Subcutaneous adipose tissue (tissue), 4 donors: ENCODE results near the gene HIPK3. TPM values are rescaled to one million over a fixed set of nuclear protein-coding genes. Genes with fewer than 3 reads are reported as not detected.

Experiments
- total RNA-seq, 4 donors: library from RNA; depleted of rRNA; stranded (reverse); fragments of >200 nt; gene quantifications; one replicate each; pipeline ENCODE4 v1.1.0, GENCODE V29; 2016
- TF ChIP-seq, protein P1 (sequence below): fragments of 450-650 bp; IDR thresholded peaks from one replicate; pipeline ENCODE4 v1.5.1; 2016; ENCODE audit warnings: low read depth, mild to moderate bottlenecking, control low read depth, antibody characterized with exemption, moderate library complexity

The HIPK3 gene
- total RNA-seq, 4 donors from 2014 or later, result 243 to 401 (median 307) TPM

GRCh38 chr11:33222052-33222750 is 35.0 kb upstream of the HIPK3 start:
- TF ChIP-seq, protein P1, sequence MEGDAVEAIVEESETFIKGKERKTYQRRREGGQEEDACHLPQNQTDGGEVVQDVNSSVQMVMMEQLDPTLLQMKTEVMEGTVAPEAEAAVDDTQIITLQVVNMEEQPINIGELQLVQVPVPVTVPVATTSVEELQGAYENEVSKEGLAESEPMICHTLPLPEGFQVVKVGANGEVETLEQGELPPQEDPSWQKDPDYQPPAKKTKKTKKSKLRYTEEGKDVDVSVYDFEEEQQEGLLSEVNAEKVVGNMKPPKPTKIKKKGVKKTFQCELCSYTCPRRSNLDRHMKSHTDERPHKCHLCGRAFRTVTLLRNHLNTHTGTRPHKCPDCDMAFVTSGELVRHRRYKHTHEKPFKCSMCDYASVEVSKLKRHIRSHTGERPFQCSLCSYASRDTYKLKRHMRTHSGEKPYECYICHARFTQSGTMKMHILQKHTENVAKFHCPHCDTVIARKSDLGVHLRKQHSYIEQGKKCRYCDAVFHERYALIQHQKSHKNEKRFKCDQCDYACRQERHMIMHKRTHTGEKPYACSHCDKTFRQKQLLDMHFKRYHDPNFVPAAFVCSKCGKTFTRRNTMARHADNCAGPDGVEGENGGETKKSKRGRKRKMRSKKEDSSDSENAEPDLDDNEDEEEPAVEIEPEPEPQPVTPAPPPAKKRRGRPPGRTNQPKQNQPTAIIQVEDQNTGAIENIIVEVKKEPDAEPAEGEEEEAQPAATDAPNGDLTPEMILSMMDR, result no peak

DNA sequence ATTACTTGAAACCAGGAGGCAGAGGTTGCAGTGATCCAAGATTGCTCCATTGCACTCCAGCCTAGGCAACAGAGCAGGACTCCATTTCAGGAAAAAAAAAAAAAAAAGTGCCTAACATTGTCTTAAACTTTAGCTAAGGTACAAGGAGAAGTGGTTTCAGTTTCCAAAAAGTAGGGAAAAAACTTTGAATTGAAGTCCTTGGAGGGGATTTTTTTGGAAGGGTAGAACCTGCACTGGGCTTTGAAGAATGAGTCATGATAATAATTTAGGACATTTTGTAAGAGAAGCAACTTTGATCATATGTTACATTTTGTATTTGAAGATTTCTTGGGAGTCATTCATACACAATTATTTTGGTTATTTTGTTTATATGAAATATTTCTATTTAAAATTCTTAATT is 31.8 kb upstream of the HIPK3 start:
- TF ChIP-seq, protein P1, result no peak

DNA sequence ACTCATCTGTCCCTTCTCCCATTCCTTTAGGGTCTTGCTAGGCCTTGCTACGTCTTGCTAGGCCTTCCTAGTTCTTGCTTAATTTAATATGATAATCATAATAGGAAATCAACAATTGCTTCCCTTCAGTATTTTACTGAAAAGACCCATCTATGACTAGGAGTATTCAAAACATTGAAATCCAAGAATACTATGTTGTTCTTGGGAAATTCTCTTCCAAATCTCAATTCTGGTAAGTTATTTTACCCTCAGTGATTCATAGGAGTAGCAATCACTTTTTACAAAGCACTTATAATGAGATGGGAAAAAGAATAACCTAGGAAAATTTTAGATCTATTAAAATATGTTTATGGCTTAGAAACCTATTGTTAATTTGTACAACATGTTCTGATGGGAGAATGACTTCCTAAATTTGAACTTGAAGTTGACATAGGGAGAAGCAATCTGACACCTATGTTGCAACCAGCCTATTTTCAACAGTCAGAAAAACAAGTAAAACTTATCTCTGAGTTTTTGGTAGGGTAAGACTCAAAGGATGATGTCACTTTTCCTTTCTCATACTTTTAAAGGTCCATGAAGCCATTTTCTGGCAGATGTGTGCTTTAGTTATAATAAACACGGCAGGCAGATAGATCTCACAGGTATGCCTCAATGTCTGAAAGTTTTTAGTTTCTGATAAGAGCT is 29.5 kb upstream of the HIPK3 start:
- TF ChIP-seq, protein P1, result no peak

- TF ChIP-seq, protein P1, result no peak
Observed at GRCh38 chr11:33234397-33235190, 22.6 kb upstream of the HIPK3 start.

GRCh38 chr11:33237039-33237597 is 20.1 kb upstream of the HIPK3 start:
- TF ChIP-seq, protein P1, result no peak

- TF ChIP-seq, protein P1, result no peak
Observed at GRCh38 chr11:33242575-33242974, 14.6 kb upstream of the HIPK3 start.

DNA sequence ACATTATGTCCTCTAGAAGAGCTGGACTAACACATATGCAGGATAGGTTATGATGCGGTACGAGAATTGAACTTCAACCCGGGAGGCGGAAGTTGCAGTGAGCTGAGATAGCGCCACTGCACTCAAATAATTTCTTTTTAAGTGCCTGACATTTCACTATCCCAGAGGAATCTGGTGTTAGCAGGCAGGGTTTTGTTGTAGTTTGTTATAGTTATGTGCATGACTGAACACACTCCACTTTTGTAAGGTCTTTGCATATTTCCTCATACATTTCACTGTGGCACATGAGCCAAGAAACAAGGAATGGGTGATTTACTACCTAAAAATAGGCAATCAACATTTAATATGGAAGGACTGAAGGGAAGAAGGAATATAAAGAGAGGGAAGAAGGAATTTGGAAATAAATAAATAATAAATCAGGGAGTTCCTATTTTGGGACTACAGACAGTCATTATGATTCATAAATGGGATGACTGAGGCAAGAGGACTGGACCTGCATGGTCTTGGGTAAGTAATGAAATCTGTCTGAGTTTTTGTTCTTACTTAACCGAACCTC is 8.7 kb upstream of the HIPK3 start:
- TF ChIP-seq, protein P1, result no peak
